B cell (primary cell): ENCODE results near the gene ZNF79. TPM values are rescaled to one million over a fixed set of nuclear protein-coding genes. Genes with fewer than 3 reads are reported as not detected.

Source experiments
- ATAC-seq: fragments of 200-7000 bp; cut with Tn5 transposase; one replicate; pipeline ENCODE4 v1.10.0; 2021; ENCODE audit warnings: low read depth, mild to moderate bottlenecking, moderate number of reproducible peaks, moderate library complexity
- CTCF ChIA-PET: fragments of 350-600 bp; sonication (Branson Sonifier 250); formaldehyde crosslinking; loops from one replicate; lab custom pipeline; 2021; ENCODE audit warnings: antibody characterized with exemption, inconsistent platforms; lab: Charles Lee
- POLR2A ChIA-PET: fragments of 350-600 bp; sonication (Branson Sonifier 250); formaldehyde crosslinking; loops from one replicate; lab custom pipeline; 2021; ENCODE audit warnings: antibody characterized with exemption; lab: Charles Lee
- DNase-seq: peaks from one replicate; pipeline ENCODE4 v3.0.0; 2013
- H2AFZ ChIP-seq: 2 replicates; pipeline ENCODE4 v1.6.1; 2012; ENCODE audit warnings: mild to moderate bottlenecking, low read depth, low read length; ENCODE audit not compliant: insufficient read depth, poor library complexity, severe bottlenecking
- H3K27ac ChIP-seq, 2 donors: 1 replicate in 1 of 2; 2 replicates in 1 of 2; pipeline ENCODE4 v1.5.1; 2012 to 2013; ENCODE audit warnings: low read length in 2 of 2, mild to moderate bottlenecking in 2 of 2, moderate library complexity in 1 of 2
- H3K27me3 ChIP-seq, 4 experiments: fragments of 200-600 bp in 1 of 4; sonication (generic) in 1 of 4; replicated peaks in 1 of 4; 1 replicate in 2 of 4; 2 replicates in 2 of 4; pipeline versions ENCODE4 v1.6.1 to v1.7.0; 2013 to 2016; ENCODE audit warnings: low read length in 3 of 4, mild to moderate bottlenecking in 2 of 4, mixed read lengths in 1 of 4, moderate library complexity in 1 of 4; ENCODE audit not compliant: insufficient read depth in 4 of 4, control insufficient read depth in 3 of 4; ENCODE audit errors: control extremely low read depth in 1 of 4
- H3K36me3 ChIP-seq, 2 experiments: replicated peaks in 1 of 2; 1 replicate in 1 of 2; 2 replicates in 1 of 2; pipeline versions ENCODE4 v1.6.1 to v1.7.1; 2013; ENCODE audit warnings: low read length in 1 of 2; ENCODE audit not compliant: insufficient read depth in 2 of 2, control insufficient read depth in 1 of 2; ENCODE audit errors: control extremely low read depth in 1 of 2, extremely low read depth in 1 of 2
- H3K4me1 ChIP-seq, 2 donors: fragments of 200-600 bp in 1 of 2; sonication (generic) in 1 of 2; 1 replicate in 1 of 2; 2 replicates in 1 of 2; pipeline versions ENCODE4 v1.5.1 to v1.6.1; 2013 to 2017; ENCODE audit warnings: low read length in 2 of 2; ENCODE audit not compliant: control insufficient read depth in 2 of 2, insufficient read depth in 2 of 2
- H3K4me2 ChIP-seq: replicated peaks from 2 replicates; pipeline ENCODE3; 2012; ENCODE audit warnings: mild to moderate bottlenecking, low read depth, low read length; ENCODE audit not compliant: poor library complexity, severe bottlenecking
- H3K4me3 ChIP-seq, 5 experiments: fragments of 200-600 bp in 1 of 5; sonication (generic) in 1 of 5; 1 replicate in 3 of 5; 2 replicates in 2 of 5; pipeline versions ENCODE4 v1.5.1 to v1.7.0; 2011 to 2016; ENCODE audit warnings: low read length in 4 of 5, mild to moderate bottlenecking in 4 of 5, low read depth in 2 of 5, control low read depth in 1 of 5, moderate library complexity in 1 of 5; ENCODE audit not compliant: insufficient read depth in 1 of 5; ENCODE audit errors: control extremely low read depth in 1 of 5, extremely low read depth in 1 of 5
- H3K79me2 ChIP-seq: fragments of 200-600 bp; sonication (generic); one replicate; pipeline ENCODE4 v1.6.0; 2016; ENCODE audit warnings: low read length; ENCODE audit not compliant: control insufficient read depth, insufficient read depth
- H3K9ac ChIP-seq: fragments of 200-600 bp; sonication (generic); 2 replicates; pipeline ENCODE4 v1.6.1; 2017; ENCODE audit warnings: mild to moderate bottlenecking, low read length, moderate library complexity
- H3K9me3 ChIP-seq, 3 donors: one replicate each; pipeline versions ENCODE4 v1.6.1 to v1.7.1; 2013; ENCODE audit warnings: low read length in 2 of 3; ENCODE audit not compliant: control insufficient read depth in 2 of 3, insufficient read depth in 1 of 3; ENCODE audit errors: control extremely low read depth in 1 of 3
- H4K20me1 ChIP-seq: 2 replicates; pipeline ENCODE4 v1.6.0; 2012; ENCODE audit warnings: mild to moderate bottlenecking, low read length; ENCODE audit not compliant: insufficient read depth, control insufficient read depth, poor library complexity, severe bottlenecking
- H3K27ac Mint-ChIP-seq: one replicate; pipeline ENCODE4 v1.8.0; 2021; ENCODE audit warnings: mixed read lengths
- H3K27me3 Mint-ChIP-seq: one replicate; pipeline ENCODE4 v1.8.0; 2021; ENCODE audit warnings: mixed read lengths
- H3K4me1 Mint-ChIP-seq: one replicate; pipeline ENCODE4 v1.8.0; 2021; ENCODE audit warnings: mixed read lengths
- H3K4me3 Mint-ChIP-seq: one replicate; pipeline ENCODE4 v1.8.0; 2021; ENCODE audit warnings: mixed read lengths
- H3K9me3 Mint-ChIP-seq: one replicate; pipeline ENCODE4 v1.8.0; 2022; ENCODE audit warnings: mixed read lengths; ENCODE audit not compliant: insufficient read depth
- EZH2 ChIP-seq: IDR thresholded peaks from 2 replicates; pipeline ENCODE4 v1.6.1; 2012; ENCODE audit warnings: borderline replicate concordance, low read depth, mild to moderate bottlenecking, moderate library complexity, low read length; ENCODE audit not compliant: insufficient read depth, poor library complexity, severe bottlenecking
- WGBS: methylation state at CpG from one replicate; pipeline ENCODE4 v1.1.5; 2013; ENCODE audit warnings: missing lambda C conversion rate; ENCODE audit not compliant: insufficient coverage; 5-methylcytosine and 5-hydroxymethylcytosine counted together
- intact Hi-C: fragments of 100-400 bp; cut with micrococcal nuclease; formaldehyde crosslinking; loops from one replicate; pipeline ENCODE4 v1.10.0; 2022
- polyA plus RNA-seq: library from polyadenylated mRNA; depleted of rRNA; stranded (reverse); fragments of >200 nt; gene quantifications from 2 replicates; pipeline ENCODE4 v1.2.3, GENCODE V29; 2012
- total RNA-seq, 2 donors: library from RNA; stranded (reverse); fragments of 120-200 nt in 1 of 2; gene quantifications; 1 replicate in 1 of 2; 2 replicates in 1 of 2; pipeline versions ENCODE4 v1.2.3 to v1.2.4, GENCODE V29; 2013 to 2022
- TF ChIP-seq, protein P1 (sequence below): fragments of 200-600 bp; IDR thresholded peaks from one replicate; pipeline ENCODE4 v1.8.0; 2022; ENCODE audit warnings: antibody characterized with exemption, mild to moderate bottlenecking

Gene ZNF79
- total and polyA plus RNA-seq, 2 donors (not counting 1 experiment from before 2014, with no cell fraction given): 4.8 to 16.1 TPM

DNA sequence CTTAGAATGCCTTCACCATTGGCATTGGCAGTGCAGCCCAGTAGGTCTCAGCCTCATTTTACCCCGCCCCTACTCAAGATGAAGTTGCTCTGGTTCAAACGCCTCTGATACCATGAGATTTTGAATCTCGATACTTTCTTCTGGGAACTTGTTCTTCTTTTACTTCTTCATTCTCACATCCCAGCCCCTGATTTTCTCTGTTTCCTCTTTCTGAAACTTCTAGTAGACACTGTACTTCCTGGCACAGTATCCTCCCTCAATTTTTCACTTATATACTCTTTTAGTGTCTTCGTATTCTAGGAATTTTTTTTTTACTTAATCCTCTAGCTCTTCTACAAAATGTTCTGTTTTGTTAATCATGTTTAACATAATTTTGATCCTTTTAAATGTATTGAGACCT is 13.1 kb upstream of the ZNF79 start:
- H3K4me2 ChIP-seq: peak overlapping the region; percentile 20
- ChIA-PET POLR2A (interaction anchor here (0.8 kb wide), 1 partner anchor 865 kb away, joined by 9 read pairs; the partner anchor contains the start of genes GOLGA2 and SWI5), CTCF (no interaction called here)
- ATAC-seq (no peak), DNase-seq (no peak)
- Mint-ChIP-seq H3K27me3 (no peaks in the 10 kb centered on the region), H3K4me1 (peaks cover 8% of the 10 kb centered on the region), H3K4me3 (no peak overlapping the region), H3K9me3 (no peaks in the 10 kb centered on the region), H3K27ac (no peak overlapping the region)
- H3K9ac ChIP-seq: no peak overlapping the region
- peaks cover 3 to 5% of the 10 kb centered on the region in 2 donors for H3K4me1 ChIP-seq
- TF ChIP-seq, protein P1, sequence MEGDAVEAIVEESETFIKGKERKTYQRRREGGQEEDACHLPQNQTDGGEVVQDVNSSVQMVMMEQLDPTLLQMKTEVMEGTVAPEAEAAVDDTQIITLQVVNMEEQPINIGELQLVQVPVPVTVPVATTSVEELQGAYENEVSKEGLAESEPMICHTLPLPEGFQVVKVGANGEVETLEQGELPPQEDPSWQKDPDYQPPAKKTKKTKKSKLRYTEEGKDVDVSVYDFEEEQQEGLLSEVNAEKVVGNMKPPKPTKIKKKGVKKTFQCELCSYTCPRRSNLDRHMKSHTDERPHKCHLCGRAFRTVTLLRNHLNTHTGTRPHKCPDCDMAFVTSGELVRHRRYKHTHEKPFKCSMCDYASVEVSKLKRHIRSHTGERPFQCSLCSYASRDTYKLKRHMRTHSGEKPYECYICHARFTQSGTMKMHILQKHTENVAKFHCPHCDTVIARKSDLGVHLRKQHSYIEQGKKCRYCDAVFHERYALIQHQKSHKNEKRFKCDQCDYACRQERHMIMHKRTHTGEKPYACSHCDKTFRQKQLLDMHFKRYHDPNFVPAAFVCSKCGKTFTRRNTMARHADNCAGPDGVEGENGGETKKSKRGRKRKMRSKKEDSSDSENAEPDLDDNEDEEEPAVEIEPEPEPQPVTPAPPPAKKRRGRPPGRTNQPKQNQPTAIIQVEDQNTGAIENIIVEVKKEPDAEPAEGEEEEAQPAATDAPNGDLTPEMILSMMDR: no peak
- no peak for TF ChIP-seq EZH2
- H3K4me3 ChIP-seq: no peak overlapping the region
- H3K27me3 ChIP-seq: no peaks in the 10 kb centered on the region
- no peak overlapping the region for H3K27ac ChIP-seq
- H3K9me3 ChIP-seq: no peaks in the 10 kb centered on the region
- 56% methylated on average over 3 of the region's 4 CpGs for WGBS
- H3K79me2 ChIP-seq: no peaks in the 10 kb centered on the region
- no peak overlapping the region for H2AFZ ChIP-seq
- intact Hi-C loops: no loop called here
- no peaks in the 10 kb centered on the region for H3K36me3 ChIP-seq
- H4K20me1 ChIP-seq: no peaks in the 10 kb centered on the region

DNA sequence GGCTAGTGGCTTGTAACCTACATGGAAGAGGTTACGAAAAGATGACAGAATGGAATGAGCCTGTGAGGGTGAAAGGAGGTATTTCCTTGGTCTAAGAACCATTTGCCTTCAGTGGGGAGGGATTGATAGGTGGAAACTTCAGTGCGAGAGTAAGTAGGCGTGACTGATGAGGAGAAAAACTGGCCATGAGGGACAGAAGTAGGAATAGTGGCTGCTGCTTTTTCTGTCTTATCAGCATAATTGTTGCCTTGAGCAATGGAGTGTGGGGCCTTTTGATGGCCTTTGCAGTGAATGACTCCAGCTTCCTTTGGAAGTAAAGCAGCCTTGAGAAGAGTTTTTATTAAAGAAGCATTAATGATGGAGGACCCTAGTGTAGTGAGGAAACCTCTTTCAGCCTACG is 9.0 kb upstream of the ZNF79 start:
- Histone ChIP-seq H3K79me2 (peaks cover 3% of the 10 kb centered on the region), H3K4me3 (no peak overlapping the region), H4K20me1 (no peaks in the 10 kb centered on the region), H3K27ac (no peak overlapping the region), H3K27me3 (no peaks in the 10 kb centered on the region), H3K36me3 (no peaks in the 10 kb centered on the region), H3K9me3 (no peaks in the 10 kb centered on the region), H3K9ac (no peak overlapping the region), H3K4me1 (peaks cover 3 to 11% of the 10 kb centered on the region in 2 donors), H3K4me2 (no peak overlapping the region), H2AFZ (no peak overlapping the region)
- WGBS: 90% methylated on average over 3 of the region's 4 CpGs
- Mint-ChIP-seq H3K27ac (no peak overlapping the region), H3K4me1 (peaks cover 13% of the 10 kb centered on the region), H3K9me3 (no peaks in the 10 kb centered on the region), H3K4me3 (no peak overlapping the region), H3K27me3 (no peaks in the 10 kb centered on the region)
- intact Hi-C loops: no loop called here
- no peak for DNase-seq
- ChIA-PET CTCF (interaction anchor here (1.1 kb wide), 2 partner anchors 16 to 19 kb away, joined by 5 to 6 read pairs; partner anchors contain the start of gene SLC2A8), POLR2A (no interaction called here)
- no peak for ATAC-seq
- no peak for TF ChIP-seq EZH2
- TF ChIP-seq, protein P1: no peak
